ENCODE results near the gene C5orf63.

DNA sequence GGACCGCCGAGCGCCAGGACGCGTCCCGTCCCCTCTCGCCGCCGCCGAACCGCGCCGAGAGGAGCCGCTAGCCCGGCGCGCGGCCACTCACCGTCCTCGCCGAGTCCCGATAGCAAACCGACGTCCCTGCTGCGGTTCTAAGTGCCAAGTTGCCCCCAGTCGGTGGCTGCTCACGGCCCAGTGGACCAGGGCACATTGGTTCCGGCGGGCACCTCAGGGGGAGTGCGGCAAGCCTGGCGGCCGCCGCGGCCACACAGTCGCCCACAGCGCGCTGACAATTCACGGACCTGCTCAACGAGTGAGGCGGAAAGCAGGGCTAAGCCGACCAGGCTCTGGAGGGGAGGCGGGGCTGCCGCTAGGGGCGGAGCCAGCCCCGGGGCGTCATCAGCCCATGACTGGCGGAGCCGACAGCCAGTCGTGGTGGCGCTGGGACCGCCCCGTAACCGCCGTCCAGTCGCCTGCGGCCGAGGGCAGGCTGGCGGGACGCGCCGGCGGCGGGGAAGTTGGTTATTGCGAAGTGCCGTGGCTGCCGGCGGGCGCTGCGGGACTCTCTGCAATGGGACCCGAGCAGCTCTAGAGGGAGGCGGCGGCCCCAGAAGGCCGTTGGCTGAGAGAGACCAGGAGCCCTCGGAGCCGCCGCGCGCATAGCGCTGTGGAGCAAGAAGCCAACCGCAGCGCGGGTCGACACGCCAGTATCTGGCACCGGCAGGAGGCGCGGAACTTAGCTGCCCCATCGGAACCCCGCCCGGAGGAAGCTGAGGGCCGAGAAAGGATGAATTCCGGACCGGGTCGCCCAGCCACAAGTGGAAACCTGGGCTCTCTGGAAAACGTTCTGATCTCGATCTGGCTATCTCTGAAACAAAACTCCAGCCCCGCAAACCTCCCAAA, 42.8 kb downstream of the C5orf63 start, which contains the start of gene MARCHF3:
- TF ChIP-seq POLR2A (IDR thresholded peaks at IDR 0.05; ENCODE audit: low read depth, low read length) = peak; percentile 86
- peak; percentile 90 for TF ChIP-seq POLR2AphosphoS5 (IDR thresholded peaks at IDR 0.05; ENCODE audit: low read depth, low read length)
- peak; percentile 43; the same call in 1 of the 2 replicates for TF ChIP-seq POU2F2 (IDR thresholded peaks at IDR 0.05; ENCODE audit: low read depth, low read length)
- peak; percentile 83 for TF ChIP-seq TAF1 (IDR thresholded peaks at IDR 0.05; ENCODE audit: low read depth, low read length)
- no peak for TF ChIP-seq PAX5 (IDR thresholded peaks at IDR 0.05; ENCODE audit: insufficient read depth, low read length, severe bottlenecking)

All from GM12891 (cell line).